ENCODE measurements around the gene CFAP97D2.
"Not testable (repeated sequence)": the region's sequence is repeated elsewhere in the genome, so short reads cannot be mapped to it uniquely, and the experiment has no call there.

Gene CFAP97D2
- total RNA-seq: 0 to 1.7 (median 0.02) reads per million in 17 experiments

DNA sequence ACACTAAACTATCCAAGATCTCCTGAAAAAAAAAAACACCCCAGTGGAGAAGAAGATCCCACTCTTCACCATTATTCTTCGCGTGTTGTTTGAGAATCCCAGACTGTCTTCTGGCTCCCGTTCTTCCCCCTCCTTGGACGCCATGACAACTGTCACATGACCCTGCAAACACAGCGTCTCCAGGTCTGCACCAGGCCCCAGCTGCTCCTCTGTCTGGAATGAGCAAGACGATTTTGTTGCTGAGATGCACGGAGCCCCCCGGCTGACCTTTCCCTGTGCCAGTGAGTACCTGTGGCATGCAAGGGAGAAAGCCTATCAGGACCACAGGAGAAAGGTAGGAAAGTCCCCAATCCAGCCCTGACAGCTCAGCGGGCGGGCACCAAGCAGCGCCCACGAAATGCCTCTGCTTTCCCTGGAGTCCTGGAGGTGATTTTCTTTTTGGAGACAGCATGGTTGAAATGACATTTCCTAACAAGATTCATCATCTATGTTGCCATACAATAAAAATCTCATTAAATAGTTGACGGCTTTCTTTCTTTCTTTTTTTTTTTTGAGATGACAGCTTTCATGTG, at the start of gene CFAP97D2:
Gene CFAP97D2, plus strand, starts transcription at position 171 of the 572 bp plus-strand sequence. Its CDS starts 74 bp downstream, at position 245.
- DNase-seq: no peak

DNA sequence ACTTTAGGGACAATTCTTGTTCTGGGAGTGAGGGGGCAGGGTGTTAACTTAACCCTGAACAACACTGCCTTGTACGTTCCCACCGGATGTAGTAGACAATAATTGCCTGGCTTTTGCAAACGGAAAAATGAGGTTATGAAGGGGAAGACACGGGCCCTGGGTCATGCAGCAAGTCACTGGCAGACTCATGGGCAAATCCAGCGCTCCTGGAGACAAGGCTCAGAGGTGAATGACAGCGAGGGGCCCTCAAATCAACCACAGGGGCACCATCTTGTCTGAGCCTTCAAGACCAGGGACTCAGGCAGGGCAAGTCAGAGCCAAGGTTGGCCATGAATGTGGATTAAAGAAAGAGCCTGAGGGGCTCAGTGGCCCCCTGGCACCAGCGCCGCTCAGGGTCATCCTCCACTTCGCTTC, 49.4 kb upstream of the CFAP97D2 start:
- peak in 3 of 4 experiments; percentile 27 to 52 (median 36) for DNase-seq

DNA sequence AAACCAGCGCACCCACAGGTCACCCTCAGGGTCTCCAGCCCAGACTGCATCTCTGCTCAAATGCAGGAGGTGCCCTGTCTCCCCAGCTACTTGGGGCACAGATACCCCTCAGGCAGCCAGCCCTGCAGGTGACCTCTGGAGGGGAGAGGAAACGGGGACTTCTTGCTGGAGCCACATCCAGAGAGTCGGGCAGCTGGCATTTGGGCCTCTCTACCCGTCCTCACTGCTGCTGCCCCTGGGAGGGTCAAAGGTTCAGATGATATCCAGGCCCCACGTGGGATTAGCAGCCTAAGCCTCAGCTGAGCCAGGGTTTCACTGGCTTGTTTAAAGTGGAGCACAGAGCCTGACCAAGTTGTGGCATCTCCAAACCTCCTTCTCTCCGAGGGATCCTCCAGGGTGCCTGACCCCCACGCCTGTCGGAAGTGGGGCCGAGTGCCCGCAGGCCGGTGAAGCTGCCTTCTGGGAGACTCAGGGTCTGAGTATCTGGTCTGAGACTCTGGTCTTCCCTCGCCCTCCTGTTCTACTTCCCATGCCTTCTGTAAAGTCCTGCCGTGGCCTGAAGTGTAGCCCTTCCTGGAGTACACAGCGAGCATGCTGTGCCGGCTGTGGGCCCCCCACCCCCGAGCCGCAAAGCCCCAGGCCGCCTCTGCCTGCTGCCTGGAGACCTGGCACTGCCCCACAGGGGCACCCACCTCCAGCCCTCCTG, 48.8 kb upstream of the CFAP97D2 start:
- no peak for DNase-seq

DNA sequence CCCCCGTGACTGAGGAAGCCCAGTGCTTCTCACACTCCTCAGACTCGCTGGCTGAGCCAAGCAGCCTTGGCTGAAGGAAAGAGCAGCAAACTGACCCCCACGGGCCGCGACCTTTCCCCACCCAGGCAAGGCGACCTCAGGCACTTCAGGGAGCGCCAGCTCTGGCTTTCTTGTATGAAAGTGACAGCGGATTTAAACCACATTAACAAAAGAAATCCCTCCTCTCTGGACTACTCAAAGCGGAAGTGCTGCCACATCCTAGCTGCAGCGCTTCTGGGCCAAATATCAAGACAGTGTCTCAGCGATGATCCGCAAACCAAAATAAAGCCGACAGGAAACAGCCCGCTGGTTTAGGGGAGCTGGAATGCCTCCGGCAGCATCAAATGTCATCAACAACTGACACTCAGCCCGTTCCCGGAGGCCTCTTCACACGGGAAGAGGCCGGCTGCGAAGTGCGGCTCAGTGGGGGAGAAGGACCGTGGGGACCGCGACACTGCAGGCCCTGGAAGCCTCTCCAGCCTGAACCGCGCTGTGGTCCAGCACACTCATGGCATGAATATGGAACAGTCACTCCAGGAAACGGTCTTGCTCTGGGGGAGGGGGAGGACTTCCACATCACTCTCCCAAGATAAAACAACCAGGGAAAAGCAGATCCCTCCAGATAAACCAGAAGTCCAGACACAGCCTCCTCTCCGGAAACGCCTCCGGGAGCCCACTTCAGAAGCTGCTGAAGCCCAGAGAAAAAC, 48.0 kb upstream of the CFAP97D2 start:
- peak; percentile 76 to 83 (median 78) for DNase-seq

DNA sequence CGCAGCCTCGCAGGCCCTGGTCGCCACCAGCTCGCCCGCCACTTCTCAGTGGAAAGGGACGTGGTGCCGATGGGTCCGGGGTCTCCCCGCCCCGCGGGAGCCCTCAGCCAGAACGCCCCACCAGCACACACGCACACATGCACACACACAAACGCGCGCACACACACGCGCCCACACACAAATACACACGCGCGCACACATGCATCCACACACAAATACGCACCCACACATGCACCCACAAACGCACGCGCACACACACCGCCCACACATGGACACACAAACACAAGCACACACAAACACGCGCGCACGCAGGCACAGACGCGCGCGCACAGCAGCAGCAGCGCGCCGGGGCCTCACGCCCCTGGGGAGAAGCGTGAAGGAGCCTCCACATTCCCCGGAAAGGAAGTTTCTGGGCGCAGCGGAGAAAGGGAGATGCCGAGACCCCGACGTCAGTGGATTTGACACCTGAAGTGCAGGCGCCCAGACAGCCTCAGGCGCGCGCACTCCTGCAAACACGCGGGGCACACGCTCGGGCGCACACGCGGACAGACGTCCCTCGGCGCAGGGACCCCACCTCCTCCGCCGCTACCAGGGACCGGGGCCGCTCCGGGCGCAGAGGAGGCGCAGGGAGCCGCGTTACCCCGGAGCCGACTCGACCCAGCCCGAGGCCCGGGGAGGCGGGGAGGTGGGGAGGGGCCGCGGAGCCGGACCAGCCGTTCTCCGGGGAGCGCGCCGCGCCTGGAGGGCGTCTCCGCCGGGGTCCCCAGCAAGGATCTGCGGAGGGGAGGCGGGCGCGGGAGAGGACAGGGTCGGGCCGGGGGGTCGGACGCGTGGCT, 47.3 kb upstream of the CFAP97D2 start:
- peak; percentile 48 to 68 (median 61) for DNase-seq

DNA sequence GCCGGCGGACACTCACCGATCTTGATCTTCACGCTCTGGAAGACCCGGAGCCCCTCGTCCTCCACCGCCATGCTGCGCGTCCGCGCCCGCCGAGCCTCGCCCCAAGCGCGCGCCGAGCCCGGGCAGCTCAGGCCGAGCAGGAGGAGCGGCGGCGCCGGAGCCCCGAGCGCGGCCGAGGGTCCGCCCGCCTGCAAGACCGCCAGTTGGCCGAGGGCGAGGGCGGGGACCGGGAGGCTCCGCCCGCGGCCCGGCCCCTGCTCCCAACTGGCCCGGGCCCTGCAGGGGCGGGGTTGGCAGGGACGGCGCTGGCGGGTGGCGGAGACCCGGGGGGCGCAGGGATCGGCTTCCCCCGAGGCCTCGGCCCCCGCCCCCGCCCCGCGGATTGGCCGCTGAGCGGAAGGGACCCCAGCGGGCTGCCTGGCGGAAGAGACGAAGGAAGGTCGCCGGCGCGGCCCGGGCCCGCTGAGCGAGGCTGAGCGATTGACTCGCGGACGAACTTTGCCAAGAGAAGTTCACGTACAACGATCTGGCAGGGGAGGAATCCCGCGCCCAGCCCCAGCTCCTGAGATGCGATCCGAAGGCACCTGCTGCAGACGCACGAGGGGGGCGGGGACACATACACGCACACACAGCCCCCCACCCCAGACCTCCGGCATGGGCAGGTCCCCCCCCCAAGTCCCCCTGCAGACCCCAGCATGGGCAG, 46.5 kb upstream of the CFAP97D2 start, which contains the start of gene RASA3:
Gene RASA3, minus strand, starts transcription at position 205 of the 703 bp plus-strand sequence. Its CDS starts 134 bp downstream, at position 71.
- peak; percentile 85 to 95 (median 92) for DNase-seq

DNA sequence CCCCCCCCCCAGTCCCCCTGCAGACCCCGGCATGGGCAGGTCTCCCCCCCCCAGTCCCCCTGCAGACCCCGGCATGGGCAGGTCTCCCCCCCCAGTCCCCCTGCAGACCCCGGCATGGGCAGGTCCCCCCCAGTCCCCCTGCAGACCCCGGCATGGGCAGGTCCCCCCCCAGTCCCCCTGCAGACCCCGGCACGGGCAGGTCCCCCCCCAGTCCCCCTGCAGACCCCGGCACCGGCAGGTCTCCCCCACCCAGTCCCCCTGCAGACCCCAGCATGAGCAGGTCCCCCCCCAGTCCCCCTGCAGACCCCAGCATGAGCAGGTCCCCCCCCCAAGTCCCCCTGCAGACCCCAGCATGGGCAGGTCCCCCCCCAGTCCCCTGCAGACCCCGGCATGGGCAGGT, 45.9 kb upstream of the CFAP97D2 start:
- not testable (repeated sequence) for DNase-seq

DNA sequence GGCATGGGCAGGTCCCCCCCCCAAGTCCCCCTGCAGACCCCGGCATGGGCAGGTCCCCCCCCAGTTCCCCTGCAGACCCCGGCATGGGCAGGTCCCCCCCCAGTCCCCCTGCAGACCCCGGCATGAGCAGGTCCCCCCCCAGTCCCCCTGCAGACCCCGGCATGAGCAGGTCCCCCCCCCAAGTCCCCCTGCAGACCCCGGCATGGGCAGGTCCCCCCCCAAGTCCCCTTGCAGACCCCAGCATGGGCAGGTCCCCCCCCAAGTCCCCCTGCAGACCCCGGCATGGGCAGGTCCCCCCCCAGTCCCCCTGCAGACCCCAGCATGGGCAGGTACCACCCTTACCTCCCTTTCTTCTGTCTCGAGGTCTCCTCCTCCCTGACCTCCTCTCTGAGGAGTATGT, 45.5 kb upstream of the CFAP97D2 start:
- not testable (repeated sequence) for DNase-seq

DNA sequence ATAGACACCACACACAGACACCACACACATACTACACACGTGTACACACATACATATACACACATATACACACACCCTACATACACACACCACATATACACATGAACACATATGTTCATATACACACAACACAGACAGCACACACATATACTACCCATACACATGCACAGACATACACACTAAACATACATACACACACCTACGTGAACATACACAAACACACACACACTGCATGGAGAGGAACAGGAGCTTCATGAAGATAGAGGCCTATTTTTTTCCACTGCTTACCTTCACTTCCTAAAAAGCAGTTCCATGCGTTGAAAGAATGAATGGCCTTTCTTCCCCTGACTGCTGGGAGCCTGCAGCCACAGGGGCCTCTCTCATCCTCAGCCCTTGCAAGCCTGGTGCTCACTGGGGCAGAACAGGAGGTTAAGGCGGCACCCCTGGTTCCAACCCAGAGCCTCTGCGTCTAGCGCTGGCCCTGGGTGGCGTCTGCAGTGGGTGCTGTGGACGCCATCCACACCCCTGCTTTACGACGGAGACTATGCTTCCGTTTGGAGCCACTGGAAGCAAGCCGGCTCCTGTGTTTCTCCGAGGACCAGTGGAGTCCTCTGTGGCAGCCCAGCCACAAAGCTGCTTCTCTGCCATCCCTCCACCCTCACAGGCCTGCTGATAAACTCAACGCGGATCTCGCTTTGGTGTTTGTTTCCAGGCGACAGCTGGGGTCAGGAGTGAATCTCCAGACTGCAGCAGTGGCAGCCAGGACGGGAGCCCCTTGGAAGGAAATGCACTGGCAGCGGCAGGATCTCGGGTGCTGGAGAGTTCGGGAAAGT, 44.7 kb upstream of the CFAP97D2 start:
- DNase-seq: peak in 1 of 4 experiments; percentile 24

DNA sequence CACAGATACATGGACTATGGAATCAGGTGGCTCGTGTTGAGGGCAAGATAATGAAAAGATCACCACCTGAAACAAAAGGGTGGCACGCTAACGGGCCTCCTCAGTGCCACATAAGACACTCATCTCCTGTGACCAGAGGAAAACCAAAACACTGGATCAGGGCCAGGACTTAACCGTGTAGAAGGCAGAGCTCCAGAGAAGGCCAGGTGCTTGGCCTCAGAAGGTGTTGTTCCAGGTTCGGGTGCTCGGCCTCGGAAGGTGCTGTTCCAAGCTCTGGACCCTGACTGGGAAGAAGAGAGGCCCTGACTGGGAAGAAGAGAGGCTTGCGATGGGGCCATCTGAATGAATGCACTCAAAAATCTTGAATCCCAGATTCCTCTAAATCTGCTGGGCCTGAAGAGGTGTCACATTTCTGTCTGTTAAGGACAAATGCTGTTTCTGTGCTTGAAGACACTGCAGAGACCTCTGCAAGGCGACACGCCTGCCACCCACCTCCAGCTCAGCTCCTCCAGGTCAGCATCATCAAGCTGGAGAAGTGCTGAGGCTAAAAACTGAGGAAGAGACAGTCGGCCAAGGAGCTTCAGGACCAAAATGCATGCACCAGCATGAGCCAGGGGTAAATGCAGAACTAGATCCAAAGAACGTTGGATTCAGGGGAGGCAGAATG, 44.0 kb upstream of the CFAP97D2 start:
- DNase-seq: no peak

DNA sequence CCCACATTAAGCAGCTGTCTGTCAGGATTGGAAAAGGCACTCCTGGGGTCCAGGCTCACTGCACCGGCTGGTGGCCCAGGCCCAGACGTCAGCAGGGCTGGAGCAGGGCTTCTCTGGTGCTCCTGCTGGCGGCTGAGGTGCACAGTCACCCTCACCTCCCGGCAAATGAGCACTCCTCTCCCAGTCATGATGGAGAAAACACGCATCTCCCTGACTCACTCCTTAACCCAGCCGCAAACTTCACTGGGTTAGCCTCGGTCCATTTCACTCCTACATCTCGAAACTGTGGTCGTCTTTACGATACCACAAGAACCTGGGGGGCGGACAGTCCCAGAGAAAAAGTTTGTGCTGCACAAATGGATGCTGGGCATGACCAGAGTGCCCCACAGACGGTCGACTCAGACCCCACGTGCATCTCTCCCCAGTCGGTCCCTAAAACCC, 43.3 kb upstream of the CFAP97D2 start:
- no peak for DNase-seq

DNA sequence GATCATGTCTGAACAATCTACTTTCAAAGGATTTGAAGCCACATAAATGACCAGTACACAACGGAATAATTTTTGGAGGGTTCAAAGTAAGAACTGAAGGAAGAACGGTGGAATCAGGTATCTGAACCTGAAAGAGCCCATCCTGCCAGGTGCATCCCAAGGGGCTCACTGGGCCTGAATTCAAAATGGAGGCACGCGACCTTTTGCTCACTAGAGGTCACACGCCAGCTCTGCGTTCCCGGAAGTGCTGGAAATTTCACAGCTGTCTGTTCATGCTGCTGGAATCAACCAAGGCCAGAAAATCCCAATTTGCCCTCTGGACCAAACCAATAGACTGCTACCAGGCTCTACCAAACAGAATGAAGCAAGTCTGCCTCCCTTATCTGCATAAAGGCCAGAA, 42.5 kb upstream of the CFAP97D2 start:
- DNase-seq: no peak

DNA sequence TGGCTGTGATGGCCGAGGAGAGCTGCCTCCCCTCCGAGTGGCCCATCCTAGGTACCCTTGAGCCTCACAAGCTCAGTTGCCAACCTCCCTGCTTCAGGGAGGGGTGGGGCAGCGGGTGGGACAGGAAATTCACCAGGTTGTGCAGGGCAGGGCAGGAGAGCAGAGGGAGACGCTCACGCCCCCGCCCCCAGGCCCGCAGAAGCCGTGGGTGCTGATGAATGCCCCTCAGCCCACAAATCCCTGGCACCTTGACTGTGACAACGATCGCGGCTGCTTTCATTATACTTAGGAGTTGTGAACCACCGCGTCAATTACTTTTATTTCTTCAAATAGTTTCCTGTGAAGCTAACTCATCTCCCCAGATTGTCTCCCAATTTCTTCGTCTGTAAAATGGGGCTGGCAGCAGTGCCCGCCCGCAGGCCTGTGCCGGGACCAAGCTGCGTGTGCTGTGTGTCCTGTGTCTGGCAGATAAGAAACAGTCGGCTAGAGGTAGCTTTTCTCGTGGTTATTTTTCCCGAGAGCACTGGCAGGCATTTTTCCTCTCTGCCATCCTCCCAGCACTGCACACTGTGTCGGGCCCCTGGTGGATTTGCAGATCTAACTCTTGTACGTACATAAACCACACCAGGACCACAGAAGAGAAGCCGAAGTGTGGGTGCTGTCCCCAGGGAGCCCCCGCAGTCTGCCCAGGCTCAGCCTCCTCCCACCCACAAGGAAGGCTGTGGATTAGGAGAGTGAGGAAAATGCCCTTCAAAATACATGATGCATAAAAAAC, 38.7 kb upstream of the CFAP97D2 start:
- no peak for DNase-seq

DNA sequence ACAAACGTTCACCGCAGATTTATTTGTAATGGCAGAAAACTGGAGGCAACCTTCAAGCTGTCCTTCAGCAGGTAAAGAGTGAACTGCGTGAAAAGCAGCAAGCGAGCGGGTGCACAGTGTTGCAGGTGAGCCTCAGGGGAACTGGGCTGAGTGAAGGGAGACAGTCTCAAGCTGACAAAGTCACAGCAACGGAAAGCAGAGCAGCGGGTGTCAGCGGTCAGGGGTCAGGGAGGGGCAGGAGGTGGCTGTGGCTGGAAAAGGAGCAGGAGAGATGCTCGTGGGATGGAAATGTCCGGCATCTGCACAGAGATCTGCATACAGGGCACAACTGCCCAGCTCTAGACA, 38.2 kb upstream of the CFAP97D2 start:
- DNase-seq: no peak

DNA sequence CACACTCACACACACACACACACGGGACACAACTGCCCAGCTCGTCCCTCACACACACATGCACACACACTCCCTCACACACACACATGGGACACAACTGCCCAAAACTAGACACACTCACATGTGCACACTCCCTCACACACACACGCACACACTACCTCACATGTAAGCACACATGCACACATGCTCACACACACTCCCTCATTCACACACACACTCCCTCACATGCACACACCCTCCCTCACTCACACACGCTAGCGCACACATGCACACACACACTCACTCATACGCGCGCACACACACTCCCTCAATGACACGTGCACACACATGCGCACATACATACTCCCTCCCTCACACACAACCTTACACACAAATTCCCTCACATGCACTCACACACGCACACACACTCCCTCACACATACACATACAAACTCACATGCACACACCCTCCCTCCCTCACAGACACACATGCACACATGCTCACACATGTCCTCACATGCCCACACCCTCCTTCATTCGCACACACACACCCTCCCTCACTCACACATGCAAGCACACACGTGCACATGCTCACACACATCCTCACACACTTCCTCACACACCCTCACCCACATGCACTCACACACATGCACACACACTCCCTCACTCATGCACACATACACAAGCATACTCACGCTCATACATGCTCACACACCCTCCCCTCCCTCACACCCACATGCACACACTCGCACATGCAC, 37.6 kb upstream of the CFAP97D2 start:
- DNase-seq: no peak

DNA sequence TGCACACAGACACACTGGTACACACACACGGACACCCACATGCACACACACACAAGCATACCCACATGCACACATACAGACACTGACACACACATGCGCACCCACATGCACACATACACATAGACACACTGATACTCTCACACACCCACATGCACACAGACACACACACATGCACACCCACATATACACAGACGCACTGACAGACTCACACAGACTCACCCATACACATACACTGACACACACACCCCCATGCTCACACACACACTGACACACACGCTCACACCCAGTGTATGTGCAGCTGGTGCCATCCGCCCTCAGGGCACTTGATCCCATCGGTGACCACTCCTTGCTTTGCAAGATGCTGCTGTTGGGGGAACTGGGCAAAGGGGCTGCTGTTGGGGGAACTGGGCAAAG, 36.9 kb upstream of the CFAP97D2 start:
- DNase-seq: no peak

DNA sequence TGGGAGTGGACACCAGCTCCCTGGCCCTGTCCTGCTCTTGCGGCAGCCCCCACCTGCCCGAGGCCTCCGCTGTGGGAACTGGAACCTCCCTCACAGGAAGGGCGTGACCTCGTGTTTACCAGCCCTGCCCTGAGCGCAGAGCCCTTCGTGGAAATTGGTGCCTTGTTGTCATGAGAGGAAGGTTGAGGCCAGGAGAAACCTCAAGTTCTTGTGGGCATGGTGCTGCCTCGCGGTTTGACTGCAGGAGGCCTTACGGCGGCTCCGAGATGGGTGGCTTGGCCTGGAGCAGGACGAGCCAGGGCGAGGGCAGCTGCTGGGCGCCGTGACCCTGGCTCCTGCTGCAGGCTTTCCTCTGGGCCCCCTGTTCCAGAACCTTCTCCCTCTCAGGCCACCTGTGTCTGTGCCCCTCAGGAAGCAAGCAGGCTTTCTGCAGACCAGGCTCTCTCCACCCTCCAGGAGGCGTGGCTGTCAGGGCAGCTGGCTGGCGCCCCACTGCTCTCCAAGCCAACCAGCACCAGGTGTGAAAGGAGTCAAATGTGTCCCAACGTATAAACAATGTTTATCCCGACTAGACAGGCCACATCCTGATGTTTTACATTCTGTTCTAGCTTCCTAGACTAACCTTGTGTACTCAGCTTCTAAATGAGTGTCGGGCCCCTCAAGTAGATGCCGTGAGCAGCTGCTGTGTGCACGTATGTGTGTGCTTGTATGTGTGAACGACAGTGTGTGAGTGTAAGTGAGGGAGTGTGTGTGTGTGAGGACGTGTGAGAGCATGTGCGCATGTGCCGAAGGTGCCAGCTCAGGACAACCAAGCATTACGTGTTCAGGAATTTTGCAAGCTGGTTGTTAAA, 36.2 kb upstream of the CFAP97D2 start:
- DNase-seq: peak; percentile 32 to 64 (median 49)

All from suppressor macrophage (primary cell).